Astrocyte (in vitro differentiated cells and primary cell): ENCODE results near the gene GAPT.

Experiments
- CTCF ChIP-seq: IDR thresholded peaks from 2 replicates; pipeline ENCODE4 v1.5.1; 2011; ENCODE audit warnings: low read depth, mild to moderate bottlenecking, inconsistent platforms, low read length, moderate library complexity; ENCODE audit not compliant: insufficient read depth
- EZH2 ChIP-seq: IDR thresholded peaks from 2 replicates; pipeline ENCODE4 v1.6.1; 2012; ENCODE audit warnings: mild to moderate bottlenecking, low read length, inconsistent platforms; ENCODE audit not compliant: insufficient read depth

- TF ChIP-seq CTCF = no peak
- no peak for TF ChIP-seq EZH2
These were observed 32.7 kb downstream of the GAPT start for GRCh38 chr5:58523956-58524355.
